A673 (cell line): ENCODE measurements around the gene ULK4. TPM values are rescaled to one million over a fixed set of nuclear protein-coding genes. Genes with fewer than 3 reads are reported as not detected.

Experiments used
- BruUV-seq: library from RNA; stranded (reverse); fragments of 400-500 nt; replicated peaks from 2 replicates; lab custom pipeline; 2021; lab: Mats Ljungman, UMichigan
- CTCF ChIA-PET: fragments of 300-600 bp; sonication (Branson Sonifier 250); formaldehyde crosslinking; loops from one replicate; lab custom pipeline; 2022; ENCODE audit warnings: antibody characterized with exemption; lab: Charles Lee
- POLR2A ChIA-PET: fragments of 300-600 bp; sonication (Branson Sonifier 250); formaldehyde crosslinking; loops from one replicate; lab custom pipeline; 2022; ENCODE audit warnings: antibody characterized with exemption; ENCODE audit not compliant: low non-redundant PET; lab: Charles Lee
- DNase-seq: peaks from one replicate; pipeline ENCODE4 v3.0.0-alpha.2; 2015; ENCODE audit warnings: low spot score
- H3K27ac ChIP-seq: fragments of 200-600 bp; sonication (generic); 2 replicates; pipeline ENCODE4 v1.5.1; 2016; ENCODE audit warnings: mixed run types, low read depth, mild to moderate bottlenecking, mixed read lengths, antibody characterized with exemption, low read length; ENCODE audit not compliant: poor library complexity, severe bottlenecking
- H3K27me3 ChIP-seq: fragments of 200-600 bp; sonication (generic); replicated peaks from 2 replicates; pipeline ENCODE4 v1.6.1; 2017; ENCODE audit warnings: mixed run types, low read depth, mild to moderate bottlenecking, mixed read lengths, antibody characterized with exemption, low read length; ENCODE audit not compliant: insufficient read depth, poor library complexity
- H3K36me3 ChIP-seq: fragments of 200-600 bp; sonication (generic); 2 replicates; pipeline ENCODE4 v1.6.1; 2016; ENCODE audit warnings: mixed run types, mild to moderate bottlenecking, mixed read lengths, antibody characterized with exemption, low read length; ENCODE audit not compliant: insufficient read depth, poor library complexity, severe bottlenecking
- H3K4me1 ChIP-seq: fragments of 200-600 bp; sonication (generic); 2 replicates; pipeline ENCODE4 v1.6.1; 2017; ENCODE audit warnings: mixed run types, mild to moderate bottlenecking, mixed read lengths, antibody characterized with exemption, low read length; ENCODE audit not compliant: insufficient read depth, poor library complexity, severe bottlenecking
- H3K4me3 ChIP-seq: fragments of 200-600 bp; sonication (generic); 2 replicates; pipeline ENCODE4 v1.5.1; 2016; ENCODE audit warnings: low read depth, mixed run types, mild to moderate bottlenecking, mixed read lengths, low read length; ENCODE audit not compliant: poor library complexity, severe bottlenecking
- H3K9me3 ChIP-seq: fragments of 200-600 bp; sonication (generic); 2 replicates; pipeline ENCODE4 v1.6.1; 2016; ENCODE audit warnings: mixed run types, low read depth, mild to moderate bottlenecking, mixed read lengths, antibody characterized with exemption, low read length; ENCODE audit not compliant: poor library complexity, severe bottlenecking
- EZH2 ChIP-seq: fragments of 200-600 bp; sonication (generic); IDR thresholded peaks from 2 replicates; pipeline ENCODE4 v1.6.1; 2017; ENCODE audit warnings: borderline replicate concordance, low read depth, mild to moderate bottlenecking, mixed read lengths, antibody characterized with exemption, low read length; ENCODE audit not compliant: poor library complexity, severe bottlenecking
- intact Hi-C: fragments of 100-400 bp; cut with micrococcal nuclease; formaldehyde crosslinking; loops from one replicate; pipeline ENCODE4 v1.10.0; 2022; ENCODE audit not compliant: unreplicated experiment
- total RNA-seq: library from RNA; stranded (reverse); gene quantifications from 2 replicates; pipeline ENCODE4 v1.2.3, GENCODE V29; 2021
- TF ChIP-seq, protein P1 (sequence below): fragments of 300-800, 200-600 bp; sonication (generic); conservative IDR thresholded peaks from 2 replicates; pipeline ENCODE4 v1.5.1; 2017; ENCODE audit warnings: low read depth, mild to moderate bottlenecking, antibody characterized with exemption, low read length, moderate library complexity, mixed read lengths

The ULK4 gene
- total RNA-seq, 1 experiment from 2014 or later = 7.4 TPM

GRCh38 chr3:41223691-41224090 lies 738.2 kb downstream of the ULK4 start:
- Histone ChIP-seq H3K36me3 (peaks cover 36% of the 10 kb centered on the region), H3K4me3 (no peak overlapping the region), H3K27me3 (no peaks in the 10 kb centered on the region), H3K9me3 (no peaks in the 10 kb centered on the region), H3K4me1 (no peaks in the 10 kb centered on the region), H3K27ac (no peak overlapping the region)
- ChIA-PET POLR2A (no interaction called here), CTCF (no interaction called here)
- BruUV-seq = no TSS peak
- intact Hi-C loops = no loop called here
- TF ChIP-seq, protein P1, sequence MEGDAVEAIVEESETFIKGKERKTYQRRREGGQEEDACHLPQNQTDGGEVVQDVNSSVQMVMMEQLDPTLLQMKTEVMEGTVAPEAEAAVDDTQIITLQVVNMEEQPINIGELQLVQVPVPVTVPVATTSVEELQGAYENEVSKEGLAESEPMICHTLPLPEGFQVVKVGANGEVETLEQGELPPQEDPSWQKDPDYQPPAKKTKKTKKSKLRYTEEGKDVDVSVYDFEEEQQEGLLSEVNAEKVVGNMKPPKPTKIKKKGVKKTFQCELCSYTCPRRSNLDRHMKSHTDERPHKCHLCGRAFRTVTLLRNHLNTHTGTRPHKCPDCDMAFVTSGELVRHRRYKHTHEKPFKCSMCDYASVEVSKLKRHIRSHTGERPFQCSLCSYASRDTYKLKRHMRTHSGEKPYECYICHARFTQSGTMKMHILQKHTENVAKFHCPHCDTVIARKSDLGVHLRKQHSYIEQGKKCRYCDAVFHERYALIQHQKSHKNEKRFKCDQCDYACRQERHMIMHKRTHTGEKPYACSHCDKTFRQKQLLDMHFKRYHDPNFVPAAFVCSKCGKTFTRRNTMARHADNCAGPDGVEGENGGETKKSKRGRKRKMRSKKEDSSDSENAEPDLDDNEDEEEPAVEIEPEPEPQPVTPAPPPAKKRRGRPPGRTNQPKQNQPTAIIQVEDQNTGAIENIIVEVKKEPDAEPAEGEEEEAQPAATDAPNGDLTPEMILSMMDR = no peak
- no peak for TF ChIP-seq EZH2
- DNase-seq = no peak

- intact Hi-C loops = no loop called here
- BruUV-seq = no TSS peak
- H3K9me3 ChIP-seq = no peaks in the 10 kb centered on the region
- no peak overlapping the region for H3K4me3 ChIP-seq
- ChIA-PET CTCF (no interaction called here), POLR2A (no interaction called here)
- no peaks in the 10 kb centered on the region for H3K4me1 ChIP-seq
- no peak overlapping the region for H3K27ac ChIP-seq
- peaks cover 36% of the 10 kb centered on the region for H3K36me3 ChIP-seq
- H3K27me3 ChIP-seq = no peaks in the 10 kb centered on the region
- DNase-seq = no peak
- no peak for TF ChIP-seq EZH2
- TF ChIP-seq, protein P1 = no peak
Observed at GRCh38 chr3:41223078-41223477, 738.8 kb downstream of the ULK4 start.

DNA sequence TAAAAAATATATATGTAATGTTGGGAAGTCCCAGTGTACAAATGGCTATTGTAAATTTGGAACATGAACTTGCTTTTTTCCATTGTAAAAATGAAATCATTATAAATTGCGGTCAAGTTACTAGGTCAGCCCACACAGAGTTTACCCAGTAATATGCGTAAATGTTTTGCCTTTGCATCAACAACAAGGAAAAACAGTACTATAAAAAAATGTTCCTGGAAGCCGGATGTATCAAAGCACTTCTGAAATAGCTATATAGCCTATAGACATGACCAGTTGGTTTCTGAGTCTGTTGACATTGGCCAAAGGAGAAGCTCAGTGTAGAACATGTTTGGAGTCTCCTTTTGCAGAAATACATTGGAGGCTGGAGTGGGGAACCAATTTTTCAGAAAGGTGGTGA lies 739.4 kb downstream of the ULK4 start:
- intact Hi-C loops = no loop called here
- H3K4me1 ChIP-seq = no peaks in the 10 kb centered on the region
- H3K27ac ChIP-seq = no peak overlapping the region
- BruUV-seq = no TSS peak
- no peaks in the 10 kb centered on the region for H3K27me3 ChIP-seq
- TF ChIP-seq, protein P1 = no peak
- no peak for TF ChIP-seq EZH2
- H3K4me3 ChIP-seq = no peak overlapping the region
- ChIA-PET CTCF (no interaction called here), POLR2A (no interaction called here)
- no peaks in the 10 kb centered on the region for H3K9me3 ChIP-seq
- no peak for DNase-seq
- peaks cover 33% of the 10 kb centered on the region for H3K36me3 ChIP-seq
